Head of caudate nucleus (tissue), 42 donors: ENCODE results near the gene PPP1R3G.
"Not testable (repeated sequence)": the region's sequence is repeated elsewhere in the genome, so short reads cannot be mapped to it uniquely, and the experiment has no call there.

ENCODE experiments used
- DNase-seq, 42 donors: peaks; one replicate each; pipeline versions ENCODE4 v3.0.0 to v3.0.0-alpha.2; 2020 to 2021; ENCODE audit warnings: mixed read lengths in 7 of 42
- intact Hi-C: fragments of 100-400 bp; cut with DNase I; formaldehyde crosslinking; loops from one replicate; pipeline ENCODE4 v1.15.0; 2022

Gene PPP1R3G

GRCh38 chr6:5084781-5085647, at the start of gene PPP1R3G:
Gene PPP1R3G (plus strand): TSS chr6:5085341. CDS start chr6:5085486, 145 bp downstream.
- intact Hi-C loops: no loop called here
- peak in 28 of 42 donors; percentile 8 to 63 (median 30) for DNase-seq

GRCh38 chr6:5036269-5036668, 48.9 kb upstream of the PPP1R3G start:
- no peak for DNase-seq
- intact Hi-C loops: no loop called here

GRCh38 chr6:5041955-5042354, 43.2 kb upstream of the PPP1R3G start:
- DNase-seq: no peak
- intact Hi-C loops: no loop called here

- no peak for DNase-seq
- intact Hi-C loops: no loop called here
Measured at GRCh38 chr6:5042436-5042835, 42.7 kb upstream of the PPP1R3G start.

GRCh38 chr6:5044866-5045265, 40.3 kb upstream of the PPP1R3G start:
- DNase-seq: no peak
- intact Hi-C loops: no loop called here

- DNase-seq: no peak
- intact Hi-C loops: no loop called here
Measured at GRCh38 chr6:5045416-5045815, 39.7 kb upstream of the PPP1R3G start.

- no peak for DNase-seq
- intact Hi-C loops: no loop called here
Measured at GRCh38 chr6:5046430-5046829, 38.7 kb upstream of the PPP1R3G start.

GRCh38 chr6:5050009-5050408, 35.1 kb upstream of the PPP1R3G start:
- no peak for DNase-seq
- intact Hi-C loops: no loop called here

GRCh38 chr6:5051394-5051793, 33.7 kb upstream of the PPP1R3G start:
- intact Hi-C loops: no loop called here
- DNase-seq: no peak

- intact Hi-C loops: no loop called here
- DNase-seq: no peak
Measured at GRCh38 chr6:5053038-5053437, 32.1 kb upstream of the PPP1R3G start.

GRCh38 chr6:5053864-5054244, 31.3 kb upstream of the PPP1R3G start:
- intact Hi-C loops: no loop called here
- DNase-seq: no peak

GRCh38 chr6:5054245-5054873, 30.8 kb upstream of the PPP1R3G start:
- no peak for DNase-seq
- intact Hi-C loops: no loop called here

GRCh38 chr6:5055118-5055517, 30.0 kb upstream of the PPP1R3G start:
- intact Hi-C loops: no loop called here
- no peak for DNase-seq

GRCh38 chr6:5058254-5058653, 26.9 kb upstream of the PPP1R3G start:
- intact Hi-C loops: no loop called here
- DNase-seq: no peak

GRCh38 chr6:5059036-5059896, 25.9 kb upstream of the PPP1R3G start:
- intact Hi-C loops: no loop called here
- no peak for DNase-seq

GRCh38 chr6:5060439-5060838, 24.7 kb upstream of the PPP1R3G start:
- DNase-seq, intact Hi-C loops: not testable (repeated sequence)

GRCh38 chr6:5061152-5061551, 24.0 kb upstream of the PPP1R3G start:
- intact Hi-C loops: no loop called here
- DNase-seq: no peak

- no peak for DNase-seq
- intact Hi-C loops: no loop called here
Measured at GRCh38 chr6:5063617-5064016, 21.5 kb upstream of the PPP1R3G start.

- DNase-seq: no peak
- intact Hi-C loops: no loop called here
Measured at GRCh38 chr6:5066456-5067093, 18.6 kb upstream of the PPP1R3G start.
